ENCODE data around the gene SUN3. TPM values are rescaled to one million over a fixed set of nuclear protein-coding genes. Genes with fewer than 3 reads are reported as not detected.

The SUN3 gene
- total and polyA plus RNA-seq, 9 of the 15 experiments (the other 6 are each of a cell fraction or from before 2014, with no cell fraction given) = 0.04 to 0.06 TPM; not detected in 7

DNA sequence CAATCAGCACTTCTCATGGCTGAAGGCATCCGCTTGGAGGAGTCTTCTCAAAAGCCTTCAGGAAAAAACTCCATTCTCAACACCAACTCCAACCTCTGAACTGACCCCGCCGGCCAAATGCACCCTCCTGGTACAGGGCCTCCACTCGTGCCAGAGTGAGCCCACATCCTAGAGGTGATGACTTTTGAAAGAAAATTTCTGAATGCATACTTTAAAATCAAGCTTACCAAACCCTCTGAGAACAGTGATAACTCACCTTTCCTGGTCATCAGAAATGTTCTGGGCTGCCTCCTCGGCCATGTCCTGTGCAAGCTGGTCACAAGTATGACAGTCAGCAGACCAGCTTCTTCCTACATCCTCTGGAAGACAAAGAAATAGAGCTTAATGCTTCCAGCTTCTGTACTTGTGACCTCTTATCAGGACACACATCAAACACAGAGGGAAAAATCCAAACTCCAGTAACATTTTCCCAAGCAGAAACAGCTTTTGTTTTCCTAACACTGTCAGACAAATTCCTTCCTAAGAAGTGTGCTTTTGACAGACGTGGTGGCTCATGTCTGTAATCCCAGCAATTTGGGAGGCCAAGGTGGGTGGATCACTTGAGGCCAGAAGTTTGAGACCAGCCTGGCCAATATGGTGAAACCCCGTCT, 80.6 kb downstream of the SUN3 start, which contains the start of gene PKD1L1 (continued):
- TF ChIP-seq, protein P1, sequence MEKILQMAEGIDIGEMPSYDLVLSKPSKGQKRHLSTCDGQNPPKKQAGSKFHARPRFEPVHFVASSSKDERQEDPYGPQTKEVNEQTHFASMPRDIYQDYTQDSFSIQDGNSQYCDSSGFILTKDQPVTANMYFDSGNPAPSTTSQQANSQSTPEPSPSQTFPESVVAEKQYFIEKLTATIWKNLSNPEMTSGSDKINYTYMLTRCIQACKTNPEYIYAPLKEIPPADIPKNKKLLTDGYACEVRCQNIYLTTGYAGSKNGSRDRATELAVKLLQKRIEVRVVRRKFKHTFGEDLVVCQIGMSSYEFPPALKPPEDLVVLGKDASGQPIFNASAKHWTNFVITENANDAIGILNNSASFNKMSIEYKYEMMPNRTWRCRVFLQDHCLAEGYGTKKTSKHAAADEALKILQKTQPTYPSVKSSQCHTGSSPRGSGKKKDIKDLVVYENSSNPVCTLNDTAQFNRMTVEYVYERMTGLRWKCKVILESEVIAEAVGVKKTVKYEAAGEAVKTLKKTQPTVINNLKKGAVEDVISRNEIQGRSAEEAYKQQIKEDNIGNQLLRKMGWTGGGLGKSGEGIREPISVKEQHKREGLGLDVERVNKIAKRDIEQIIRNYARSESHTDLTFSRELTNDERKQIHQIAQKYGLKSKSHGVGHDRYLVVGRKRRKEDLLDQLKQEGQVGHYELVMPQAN (IDR thresholded peaks at IDR 0.05; ENCODE audit: borderline replicate concordance) = no peak
- no peak for TF ChIP-seq RUNX1 (IDR thresholded peaks at IDR 0.05; ENCODE audit: low read depth)
- no peak for TF ChIP-seq TRIM28 (IDR thresholded peaks at IDR 0.05)
- TF ChIP-seq, protein P2, sequence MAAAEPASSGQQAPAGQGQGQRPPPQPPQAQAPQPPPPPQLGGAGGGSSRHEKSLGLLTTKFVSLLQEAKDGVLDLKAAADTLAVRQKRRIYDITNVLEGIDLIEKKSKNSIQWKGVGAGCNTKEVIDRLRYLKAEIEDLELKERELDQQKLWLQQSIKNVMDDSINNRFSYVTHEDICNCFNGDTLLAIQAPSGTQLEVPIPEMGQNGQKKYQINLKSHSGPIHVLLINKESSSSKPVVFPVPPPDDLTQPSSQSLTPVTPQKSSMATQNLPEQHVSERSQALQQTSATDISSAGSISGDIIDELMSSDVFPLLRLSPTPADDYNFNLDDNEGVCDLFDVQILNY (CRISPR knock-in tag; IDR thresholded peaks at IDR 0.05) = no peak
- TF ChIP-seq, protein P3, sequence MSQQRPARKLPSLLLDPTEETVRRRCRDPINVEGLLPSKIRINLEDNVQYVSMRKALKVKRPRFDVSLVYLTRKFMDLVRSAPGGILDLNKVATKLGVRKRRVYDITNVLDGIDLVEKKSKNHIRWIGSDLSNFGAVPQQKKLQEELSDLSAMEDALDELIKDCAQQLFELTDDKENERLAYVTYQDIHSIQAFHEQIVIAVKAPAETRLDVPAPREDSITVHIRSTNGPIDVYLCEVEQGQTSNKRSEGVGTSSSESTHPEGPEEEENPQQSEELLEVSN (IDR thresholded peaks at IDR 0.05; ENCODE audit: borderline replicate concordance in 1 of 2, extremely low read depth in 1 of 2, insufficient read depth in 1 of 2, insufficient read length in 1 of 2, low read depth in 1 of 2, low read length in 1 of 2, poor library complexity in 1 of 2, severe bottlenecking in 1 of 2) = no peak
- TF ChIP-seq, protein P4, sequence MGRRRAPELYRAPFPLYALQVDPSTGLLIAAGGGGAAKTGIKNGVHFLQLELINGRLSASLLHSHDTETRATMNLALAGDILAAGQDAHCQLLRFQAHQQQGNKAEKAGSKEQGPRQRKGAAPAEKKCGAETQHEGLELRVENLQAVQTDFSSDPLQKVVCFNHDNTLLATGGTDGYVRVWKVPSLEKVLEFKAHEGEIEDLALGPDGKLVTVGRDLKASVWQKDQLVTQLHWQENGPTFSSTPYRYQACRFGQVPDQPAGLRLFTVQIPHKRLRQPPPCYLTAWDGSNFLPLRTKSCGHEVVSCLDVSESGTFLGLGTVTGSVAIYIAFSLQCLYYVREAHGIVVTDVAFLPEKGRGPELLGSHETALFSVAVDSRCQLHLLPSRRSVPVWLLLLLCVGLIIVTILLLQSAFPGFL (CRISPR knock-in tag; IDR thresholded peaks at IDR 0.05) = no peak
